Liver (tissue), 9 donors: ENCODE results near the gene DMAC2L. TPM values are rescaled to one million over a fixed set of nuclear protein-coding genes. Genes with fewer than 3 reads are reported as not detected.
"Not testable (repeated sequence)": the region's sequence is repeated elsewhere in the genome, so short reads cannot be mapped to it uniquely, and the experiment has no call there.

ENCODE experiments used
- DNase-seq: peaks from one replicate; pipeline ENCODE4 v3.0.0-alpha.2; 2017; ENCODE audit warnings: low spot score
- H3K27ac ChIP-seq, 2 donors: one replicate each; pipeline ENCODE4 v1.7.0; 2013; ENCODE audit warnings: inconsistent platforms in 2 of 2, low read length in 2 of 2, control low read depth in 1 of 2, low read depth in 1 of 2, mild to moderate bottlenecking in 1 of 2
- H3K27me3 ChIP-seq, 4 donors: one replicate each; pipeline versions ENCODE4 v1.6.1 to v1.7.0; 2013; ENCODE audit warnings: low read length in 3 of 4, inconsistent platforms in 1 of 4, mild to moderate bottlenecking in 1 of 4, moderate library complexity in 1 of 4; ENCODE audit not compliant: control insufficient read depth in 4 of 4, insufficient read depth in 4 of 4
- H3K36me3 ChIP-seq, 4 donors: one replicate each; pipeline versions ENCODE4 v1.6.1 to v1.7.0; 2013; ENCODE audit warnings: low read length in 3 of 4, mild to moderate bottlenecking in 3 of 4, low read depth in 1 of 4, moderate library complexity in 1 of 4; ENCODE audit not compliant: control insufficient read depth in 4 of 4, insufficient read depth in 3 of 4
- H3K4me1 ChIP-seq, 4 donors: one replicate each; pipeline versions ENCODE4 v1.6.1 to v1.7.0; 2013; ENCODE audit warnings: low read length in 3 of 4, mild to moderate bottlenecking in 3 of 4, moderate library complexity in 1 of 4; ENCODE audit not compliant: control insufficient read depth in 4 of 4, insufficient read depth in 4 of 4
- H3K4me3 ChIP-seq, 3 donors: one replicate each; pipeline versions ENCODE4 v1.6.1 to v1.7.0; 2013; ENCODE audit warnings: low read length in 3 of 3, control low read depth in 1 of 3, low read depth in 1 of 3, mild to moderate bottlenecking in 1 of 3
- H3K9ac ChIP-seq, 2 donors: one replicate each; pipeline ENCODE4 v1.7.0; 2013; ENCODE audit warnings: low read length in 2 of 2, mild to moderate bottlenecking in 2 of 2, moderate library complexity in 2 of 2, control low read depth in 1 of 2, low read depth in 1 of 2
- H3K9me3 ChIP-seq, 4 donors: one replicate each; pipeline versions ENCODE4 v1.6.1 to v1.7.0; 2013; ENCODE audit warnings: low read length in 3 of 4; ENCODE audit not compliant: control insufficient read depth in 4 of 4
- CTCF ChIP-seq: fragments of 150-350 bp; IDR thresholded peaks from 2 replicates; pipeline ENCODE4 v1.5.1; 2017; ENCODE audit warnings: improper control_type of control experiment, low read depth, low read length; ENCODE audit not compliant: missing input control
- EGR1 ChIP-seq, 2 donors: IDR thresholded peaks; 2 replicates each; pipeline ENCODE4 v1.6.1; 2016 to 2018; ENCODE audit warnings: antibody characterized with exemption in 2 of 2, low read depth in 2 of 2
- FOXA1 ChIP-seq: IDR thresholded peaks from 2 replicates; pipeline ENCODE4 v1.6.1; 2016; ENCODE audit warnings: antibody characterized with exemption
- GABPA ChIP-seq, 2 donors: IDR thresholded peaks in 1 of 2; conservative IDR thresholded peaks in 1 of 2; 2 replicates each; pipeline ENCODE4 v1.6.1; 2016; ENCODE audit warnings: antibody characterized with exemption in 2 of 2, mild to moderate bottlenecking in 1 of 2, moderate library complexity in 1 of 2
- HNF4G ChIP-seq: IDR thresholded peaks from 2 replicates; pipeline ENCODE4 v1.6.1; 2016; ENCODE audit warnings: antibody characterized with exemption
- JUND ChIP-seq, 2 donors: IDR thresholded peaks; 2 replicates each; pipeline ENCODE4 v1.6.1; 2016; ENCODE audit warnings: antibody characterized with exemption in 2 of 2
- MAX ChIP-seq: IDR thresholded peaks from 2 replicates; pipeline ENCODE4 v1.6.1; 2016; ENCODE audit warnings: antibody characterized with exemption
- RAD21 ChIP-seq, 2 donors: IDR thresholded peaks; 2 replicates each; pipeline ENCODE4 v1.6.1; 2016; ENCODE audit warnings: antibody characterized with exemption in 2 of 2, mild to moderate bottlenecking in 2 of 2
- REST ChIP-seq: IDR thresholded peaks from 2 replicates; pipeline ENCODE4 v1.6.1; 2016; ENCODE audit warnings: antibody characterized with exemption, mild to moderate bottlenecking
- RXRA ChIP-seq, 2 donors: IDR thresholded peaks; 2 replicates each; pipeline ENCODE4 v1.6.1; 2017 to 2018; ENCODE audit warnings: antibody characterized with exemption in 2 of 2, mild to moderate bottlenecking in 1 of 2
- YY1 ChIP-seq: IDR thresholded peaks from 2 replicates; pipeline ENCODE4 v1.6.1; 2016; ENCODE audit warnings: antibody characterized with exemption, mild to moderate bottlenecking
- WGBS: extraction: QIAGEN DNeasy Blood & Tissue Kit; methylation state at CpG from one replicate; pipeline ENCODE4 v1.1.7; 2013; 5-methylcytosine and 5-hydroxymethylcytosine counted together
- polyA plus RNA-seq, 2 donors: library from polyadenylated mRNA; stranded (reverse) in 1 of 2; unstranded in 1 of 2; fragments of 200-250 nt in 1 of 2; fragments of >200 nt in 1 of 2; fragmentation: Nextera tagmentation in 1 of 2; extraction: Ambion mirVana in 1 of 2; gene quantifications; one replicate each; pipeline versions ENCODE4 v1.2.1 to v1.2.3, GENCODE V29; 2013 to 2015
- total RNA-seq, 2 donors: library from RNA; depleted of rRNA; stranded (reverse); fragments of >200 nt; gene quantifications; one replicate each; pipeline ENCODE4 v1.2.3, GENCODE V29; 2014
- donor health status: healthy.
- donor health status: healthy.
- donor health status: healthy.
- donor health status: healthy.
- donor health status: healthy.

DMAC2L gene
- total and polyA plus RNA-seq, 4 donors = 5.2 to 17.2 (median 6.5) TPM

GRCh38 chr14:50360093-50360492 is 48.0 kb downstream of the DMAC2L start (continued):
- TF ChIP-seq REST (no peak), EGR1 (IDR thresholded peaks at IDR 0.05; ENCODE audit: low read depth in 2 of 2) (no peak), HNF4G (no peak), RAD21 (IDR thresholded peaks at IDR 0.05) (no peak), MAX (no peak), JUND (IDR thresholded peaks at IDR 0.05) (no peak)

- H3K9me3 ChIP-seq = no peaks in the 10 kb centered on the region
- no peaks in the 10 kb centered on the region for H3K27me3 ChIP-seq
- H3K27ac ChIP-seq = no peak overlapping the region
- H3K4me3 ChIP-seq = no peak overlapping the region
- no peaks in the 10 kb centered on the region for H3K36me3 ChIP-seq
- 96% methylated on average over 2 of the region's 2 CpGs for WGBS
- TF ChIP-seq GABPA (IDR thresholded peaks at IDR 0.05 in 1 of 2, conservative IDR thresholded peaks at IDR 0.05 in 1 of 2) (no peak), RXRA (IDR thresholded peaks at IDR 0.05) (no peak), RAD21 (IDR thresholded peaks at IDR 0.05) (no peak), JUND (IDR thresholded peaks at IDR 0.05) (no peak), YY1 (no peak), FOXA1 (no peak), CTCF (no peak)
- H3K4me1 ChIP-seq = peaks cover 4 to 24% (median 15%) of the 10 kb centered on the region in 4 donors
- DNase-seq = no peak
- no peak overlapping the region for H3K9ac ChIP-seq
Measured at GRCh38 chr14:50360851-50361250, 48.7 kb downstream of the DMAC2L start.

GRCh38 chr14:50361473-50362403 is 49.6 kb downstream of the DMAC2L start:
- H3K36me3 ChIP-seq, H3K27ac ChIP-seq, H3K9me3 ChIP-seq, H3K9ac ChIP-seq, DNase-seq, H3K4me3 ChIP-seq, H3K27me3 ChIP-seq: not testable (repeated sequence)
- WGBS = 98% methylated on average over 36 of the region's 36 CpGs
- peaks cover 4 to 32% (median 20%) of the 10 kb centered on the region in 4 donors for H3K4me1 ChIP-seq
